WTC11 (cell line): ENCODE data around the gene LDAH. TPM values are rescaled to one million over a fixed set of nuclear protein-coding genes. Genes with fewer than 3 reads are reported as not detected.

Source experiments
- ATAC-seq: fragments of 200-7000 bp; cut with Tn5 transposase; 2 replicates; pipeline ENCODE4 v1.10.0; 2021; ENCODE audit warnings: mild to moderate bottlenecking, moderate library complexity
- CTCF ChIA-PET: fragments of 300-600 bp; sonication (Branson Sonifier 250); formaldehyde crosslinking; loops from one replicate; lab custom pipeline; 2021; ENCODE audit warnings: antibody characterized with exemption; lab: Charles Lee
- POLR2A ChIA-PET: fragments of 350-600 bp; sonication (Branson Sonifier 250); formaldehyde crosslinking; loops from one replicate; lab custom pipeline; 2021; ENCODE audit warnings: antibody characterized with exemption; lab: Charles Lee
- DNase-seq: peaks from one replicate; pipeline ENCODE4 v3.0.0; 2021; ENCODE audit warnings: low spot score
- H3K27ac Mint-ChIP-seq: 2 replicates; pipeline ENCODE4 v1.8.0; 2021; ENCODE audit warnings: mixed read lengths
- H3K27me3 Mint-ChIP-seq: 2 replicates; pipeline ENCODE4 v1.8.0; 2021; ENCODE audit warnings: low read depth, mild to moderate bottlenecking, moderate library complexity, mixed read lengths
- H3K36me3 Mint-ChIP-seq: 2 replicates; pipeline ENCODE4 v1.8.0; 2021; ENCODE audit warnings: mixed read lengths
- H3K4me1 Mint-ChIP-seq: 2 replicates; pipeline ENCODE4 v1.8.0; 2022; ENCODE audit warnings: mixed read lengths
- H3K4me3 Mint-ChIP-seq: 2 replicates; pipeline ENCODE4 v1.8.0; 2021; ENCODE audit warnings: mild to moderate bottlenecking, moderate library complexity, mixed read lengths
- H3K9me3 Mint-ChIP-seq: 2 replicates; pipeline ENCODE4 v1.8.0; 2021; ENCODE audit warnings: mixed read lengths
- AFF4 ChIP-seq: sonication (generic); formaldehyde crosslinking; IDR thresholded peaks from 2 replicates; pipeline ENCODE4 v1.8.1; 2023; ENCODE audit warnings: mild to moderate bottlenecking, missing genetic modification reagents, borderline replicate concordance
- ETV6 ChIP-seq: sonication (generic); formaldehyde crosslinking; IDR thresholded peaks from 2 replicates; pipeline ENCODE4 v1.8.1; 2022; ENCODE audit warnings: mild to moderate bottlenecking, missing genetic modification reagents
- GRHL2 ChIP-seq: fragments of 250-450 bp; sonication (Bioruptor Pico); IDR thresholded peaks from 2 replicates; pipeline ENCODE4 v1.8.0; 2022; ENCODE audit warnings: mild to moderate bottlenecking, moderate library complexity; ENCODE audit not compliant: insufficient replicate concordance, severe bottlenecking
- MAX ChIP-seq: sonication (generic); formaldehyde crosslinking; IDR thresholded peaks from 2 replicates; pipeline ENCODE4 v1.8.0; 2022; ENCODE audit warnings: mild to moderate bottlenecking, missing genetic modification reagents
- PREB ChIP-seq: sonication (generic); formaldehyde crosslinking; IDR thresholded peaks from 2 replicates; pipeline ENCODE4 v1.8.1; 2022; ENCODE audit warnings: mild to moderate bottlenecking, missing genetic modification reagents, moderate library complexity, borderline replicate concordance
- RORB ChIP-seq: fragments of 250-450 bp; sonication (Bioruptor Pico); IDR thresholded peaks from 2 replicates; pipeline ENCODE4 v1.9.0; 2021; ENCODE audit warnings: mild to moderate bottlenecking
- TCF7 ChIP-seq: sonication (generic); formaldehyde crosslinking; IDR thresholded peaks from 2 replicates; pipeline ENCODE4 v1.8.0; 2022; ENCODE audit warnings: mild to moderate bottlenecking, low read depth, missing genetic modification reagents, moderate library complexity
- total RNA-seq: library from RNA; stranded (reverse); gene quantifications from 3 replicates; pipeline ENCODE4 v1.2.3, GENCODE V29; 2021
- TF ChIP-seq, protein P1 (sequence below): sonication (generic); formaldehyde crosslinking; IDR thresholded peaks from 2 replicates; pipeline ENCODE4 v1.8.1; 2022; ENCODE audit warnings: low read depth, missing genetic modification reagents, borderline replicate concordance
- TF ChIP-seq, protein P2 (sequence below): fragments of 200-600 bp; IDR thresholded peaks from 2 replicates; pipeline ENCODE4 v1.8.0; 2022; ENCODE audit warnings: antibody characterized with exemption
- TF ChIP-seq, protein P3 (sequence below): sonication (generic); formaldehyde crosslinking; IDR thresholded peaks from 2 replicates; pipeline ENCODE4 v1.8.1; 2023; ENCODE audit warnings: mild to moderate bottlenecking, missing genetic modification reagents
- TF ChIP-seq, protein P4 (sequence below): sonication (generic); formaldehyde crosslinking; IDR thresholded peaks from 2 replicates; pipeline ENCODE4 v1.8.0; 2022; ENCODE audit warnings: mild to moderate bottlenecking, missing genetic modification reagents

The LDAH gene
- total RNA-seq, 1 experiment from 2014 or later, result 20.5 TPM

DNA sequence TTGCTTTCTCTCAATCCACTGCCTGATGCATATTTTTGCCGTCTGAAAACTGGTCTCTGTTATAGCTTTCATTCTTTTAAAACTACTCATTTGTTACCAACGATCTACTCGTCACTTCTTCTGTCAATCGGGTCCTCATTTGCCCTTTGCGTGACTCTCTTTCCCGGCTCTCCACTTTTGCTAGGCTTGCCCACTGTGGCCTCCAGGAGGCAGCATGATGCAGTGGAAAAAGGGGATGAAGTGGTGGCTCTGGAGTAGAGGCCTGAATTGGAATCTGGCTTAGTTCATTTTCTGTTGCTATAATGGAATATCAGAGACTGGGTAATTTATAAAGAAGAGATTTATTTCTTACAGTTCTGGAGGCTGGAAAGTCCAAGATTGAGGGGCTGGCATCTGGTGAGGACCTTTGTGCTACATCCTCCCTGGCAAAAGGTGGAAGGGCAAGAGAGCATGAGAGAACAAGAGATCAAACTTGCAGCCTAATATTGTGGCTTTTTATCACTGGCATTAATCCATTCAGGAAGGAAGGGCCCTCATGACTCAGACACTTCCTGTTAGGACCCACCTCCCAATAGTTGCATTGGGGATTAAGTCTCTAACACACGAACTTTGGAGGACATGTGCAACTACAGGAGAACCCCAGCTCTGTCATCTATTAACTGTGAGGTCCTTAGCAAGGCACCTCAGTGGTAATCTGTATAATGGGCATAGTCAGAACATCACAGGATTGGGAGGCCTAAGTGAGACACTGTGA lies 140.6 kb downstream of the LDAH start:
- Mint-ChIP-seq H3K27me3 (no peaks in the 10 kb centered on the region), H3K36me3 (peaks cover 7% of the 10 kb centered on the region; the same call in 1 of the 2 replicates), H3K9me3 (no peaks in the 10 kb centered on the region), H3K4me1 (0 out of 2 replicates have a peak, but pooled peaks cover 5% of the 10 kb centered on the region), H3K4me3 (no peak overlapping the region), H3K27ac (no peak overlapping the region)
- no peak for DNase-seq
- no peak for TF ChIP-seq GRHL2 (CRISPR knock-in tag)
- TF ChIP-seq AFF4 (CRISPR knock-in tag), result no peak
- TF ChIP-seq TCF7 (CRISPR knock-in tag), result no peak
- TF ChIP-seq, protein P1, sequence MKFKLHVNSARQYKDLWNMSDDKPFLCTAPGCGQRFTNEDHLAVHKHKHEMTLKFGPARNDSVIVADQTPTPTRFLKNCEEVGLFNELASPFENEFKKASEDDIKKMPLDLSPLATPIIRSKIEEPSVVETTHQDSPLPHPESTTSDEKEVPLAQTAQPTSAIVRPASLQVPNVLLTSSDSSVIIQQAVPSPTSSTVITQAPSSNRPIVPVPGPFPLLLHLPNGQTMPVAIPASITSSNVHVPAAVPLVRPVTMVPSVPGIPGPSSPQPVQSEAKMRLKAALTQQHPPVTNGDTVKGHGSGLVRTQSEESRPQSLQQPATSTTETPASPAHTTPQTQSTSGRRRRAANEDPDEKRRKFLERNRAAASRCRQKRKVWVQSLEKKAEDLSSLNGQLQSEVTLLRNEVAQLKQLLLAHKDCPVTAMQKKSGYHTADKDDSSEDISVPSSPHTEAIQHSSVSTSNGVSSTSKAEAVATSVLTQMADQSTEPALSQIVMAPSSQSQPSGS, result no peak
- no peak for TF ChIP-seq RORB (CRISPR knock-in tag)
- TF ChIP-seq, protein P2, sequence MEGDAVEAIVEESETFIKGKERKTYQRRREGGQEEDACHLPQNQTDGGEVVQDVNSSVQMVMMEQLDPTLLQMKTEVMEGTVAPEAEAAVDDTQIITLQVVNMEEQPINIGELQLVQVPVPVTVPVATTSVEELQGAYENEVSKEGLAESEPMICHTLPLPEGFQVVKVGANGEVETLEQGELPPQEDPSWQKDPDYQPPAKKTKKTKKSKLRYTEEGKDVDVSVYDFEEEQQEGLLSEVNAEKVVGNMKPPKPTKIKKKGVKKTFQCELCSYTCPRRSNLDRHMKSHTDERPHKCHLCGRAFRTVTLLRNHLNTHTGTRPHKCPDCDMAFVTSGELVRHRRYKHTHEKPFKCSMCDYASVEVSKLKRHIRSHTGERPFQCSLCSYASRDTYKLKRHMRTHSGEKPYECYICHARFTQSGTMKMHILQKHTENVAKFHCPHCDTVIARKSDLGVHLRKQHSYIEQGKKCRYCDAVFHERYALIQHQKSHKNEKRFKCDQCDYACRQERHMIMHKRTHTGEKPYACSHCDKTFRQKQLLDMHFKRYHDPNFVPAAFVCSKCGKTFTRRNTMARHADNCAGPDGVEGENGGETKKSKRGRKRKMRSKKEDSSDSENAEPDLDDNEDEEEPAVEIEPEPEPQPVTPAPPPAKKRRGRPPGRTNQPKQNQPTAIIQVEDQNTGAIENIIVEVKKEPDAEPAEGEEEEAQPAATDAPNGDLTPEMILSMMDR, result 0 out of 2 replicates have a peak, but pooled peaks have one; percentile 25
- TF ChIP-seq PREB, result no peak
- POLR2A ChIA-PET, result interaction anchor here (0.5 kb wide), 1 partner anchor 13 kb away, joined by 3 read pairs; no protein-coding TSS in a partner anchor
- ATAC-seq, result peak; percentile 67
- CTCF ChIA-PET, result interaction anchor here (0.6 to 1.5 kb wide), 4 partner anchors 21 to 449 kb away, joined by 3 to 6 read pairs (median 4); partner anchors contain the start of gene HS1BP3

- Mint-ChIP-seq H3K4me1 (peaks cover 10% of the 10 kb centered on the region), H3K27ac (no peak overlapping the region), H3K9me3 (no peaks in the 10 kb centered on the region), H3K36me3 (no peaks in the 10 kb centered on the region), H3K4me3 (no peak overlapping the region), H3K27me3 (no peaks in the 10 kb centered on the region; the same call in 1 of the 2 replicates)
- TF ChIP-seq, protein P3, sequence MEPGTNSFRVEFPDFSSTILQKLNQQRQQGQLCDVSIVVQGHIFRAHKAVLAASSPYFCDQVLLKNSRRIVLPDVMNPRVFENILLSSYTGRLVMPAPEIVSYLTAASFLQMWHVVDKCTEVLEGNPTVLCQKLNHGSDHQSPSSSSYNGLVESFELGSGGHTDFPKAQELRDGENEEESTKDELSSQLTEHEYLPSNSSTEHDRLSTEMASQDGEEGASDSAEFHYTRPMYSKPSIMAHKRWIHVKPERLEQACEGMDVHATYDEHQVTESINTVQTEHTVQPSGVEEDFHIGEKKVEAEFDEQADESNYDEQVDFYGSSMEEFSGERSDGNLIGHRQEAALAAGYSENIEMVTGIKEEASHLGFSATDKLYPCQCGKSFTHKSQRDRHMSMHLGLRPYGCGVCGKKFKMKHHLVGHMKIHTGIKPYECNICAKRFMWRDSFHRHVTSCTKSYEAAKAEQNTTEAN (CRISPR knock-in tag), result no peak
- TF ChIP-seq MAX (CRISPR knock-in tag) (no peak), ETV6 (CRISPR knock-in tag) (no peak)
- TF ChIP-seq, protein P4, sequence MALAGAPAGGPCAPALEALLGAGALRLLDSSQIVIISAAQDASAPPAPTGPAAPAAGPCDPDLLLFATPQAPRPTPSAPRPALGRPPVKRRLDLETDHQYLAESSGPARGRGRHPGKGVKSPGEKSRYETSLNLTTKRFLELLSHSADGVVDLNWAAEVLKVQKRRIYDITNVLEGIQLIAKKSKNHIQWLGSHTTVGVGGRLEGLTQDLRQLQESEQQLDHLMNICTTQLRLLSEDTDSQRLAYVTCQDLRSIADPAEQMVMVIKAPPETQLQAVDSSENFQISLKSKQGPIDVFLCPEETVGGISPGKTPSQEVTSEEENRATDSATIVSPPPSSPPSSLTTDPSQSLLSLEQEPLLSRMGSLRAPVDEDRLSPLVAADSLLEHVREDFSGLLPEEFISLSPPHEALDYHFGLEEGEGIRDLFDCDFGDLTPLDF (CRISPR knock-in tag), result no peak
- DNase-seq (no peak), ATAC-seq (no peak)
- ChIA-PET POLR2A (no interaction called here), CTCF (interaction anchor here (1.2 to 1.3 kb wide), 2 partner anchors 19 to 282 kb away, joined by 4 to 6 read pairs; no protein-coding TSS in a partner anchor)
Observed at GRCh38 chr2:20680744-20681375, 142.0 kb downstream of the LDAH start.
